GM04503 (cell line): ENCODE data around the gene PTPRN2.
"Not testable (repeated sequence)": the region's sequence is repeated elsewhere in the genome, so short reads cannot be mapped to it uniquely, and the experiment has no call there.

Source experiments
- DNase-seq: peaks from one replicate; pipeline ENCODE4 v3.0.0-alpha.2; 2012; ENCODE audit warnings: low read depth

PTPRN2 gene

GRCh38 chr7:157945401-157945800 lies 642.2 kb downstream of the PTPRN2 start:
- DNase-seq, result no peak

DNA sequence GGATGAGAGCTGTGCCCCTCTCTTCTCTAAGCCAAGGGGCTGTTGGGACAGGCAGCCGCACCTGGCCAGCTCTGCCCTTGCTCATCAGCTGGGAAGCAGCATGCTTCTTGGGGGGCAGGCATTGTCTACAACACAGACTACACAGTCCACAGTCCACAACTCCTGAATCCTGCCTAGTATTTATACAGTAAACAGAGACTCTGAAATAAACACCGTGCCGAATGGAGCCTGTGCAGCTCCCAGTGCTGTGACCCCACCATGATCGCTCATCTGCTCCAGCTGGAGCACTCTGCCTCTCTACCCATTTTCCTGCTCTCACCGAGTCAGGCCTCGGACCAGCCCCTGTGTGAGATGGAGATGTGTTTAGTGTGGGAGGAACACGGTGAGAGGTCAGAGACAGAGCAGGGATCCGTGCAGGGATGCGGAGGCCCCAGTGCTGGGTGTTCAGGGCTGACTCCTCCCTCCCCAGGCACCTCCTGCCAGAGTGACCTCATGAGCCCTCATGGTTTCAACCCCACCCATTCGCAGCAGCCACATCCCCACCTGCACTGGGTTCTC lies 642.8 kb downstream of the PTPRN2 start:
- no peak for DNase-seq

DNA sequence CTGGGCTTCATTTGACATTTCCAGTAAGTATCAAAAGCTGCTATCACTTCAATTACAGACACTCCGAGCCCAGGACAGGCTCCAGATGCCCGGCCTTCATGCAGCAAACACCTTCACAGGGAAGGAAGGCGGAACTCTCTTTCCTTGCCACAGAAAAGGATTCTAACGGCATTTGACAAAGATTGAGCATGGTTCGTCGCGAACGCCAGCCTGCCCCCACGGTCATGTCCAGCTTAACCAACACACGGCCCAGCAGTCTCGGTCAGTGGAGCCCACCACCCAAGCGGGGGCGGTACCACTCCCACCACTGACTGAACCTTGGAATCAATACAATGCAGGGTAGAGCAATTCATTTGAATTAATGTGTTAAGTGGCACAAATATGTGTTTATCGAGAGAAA lies 643.6 kb downstream of the PTPRN2 start:
- no peak for DNase-seq

DNA sequence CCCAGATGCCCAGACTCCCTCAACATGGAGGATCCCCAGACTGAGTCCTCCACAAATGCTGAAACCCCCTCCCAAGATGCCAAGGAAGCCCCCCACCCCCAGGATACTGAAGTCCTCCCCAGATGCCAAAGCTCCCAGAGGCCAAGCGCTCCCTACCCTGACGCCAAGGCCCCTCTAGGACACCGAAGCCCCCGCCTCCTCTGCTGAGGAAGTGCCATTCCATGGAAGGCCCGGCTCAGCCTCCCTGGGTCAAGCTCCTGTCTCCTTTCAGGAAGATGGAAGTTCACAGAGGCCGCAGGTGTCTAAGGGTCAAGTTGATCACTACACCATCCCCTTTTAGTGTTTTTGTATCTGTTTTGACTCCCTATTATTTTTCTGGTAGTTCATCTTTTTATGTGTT lies 644.1 kb downstream of the PTPRN2 start:
- no peak for DNase-seq

- DNase-seq, result no peak
These were observed 646.4 kb downstream of the PTPRN2 start for GRCh38 chr7:157941210-157941609.

DNA sequence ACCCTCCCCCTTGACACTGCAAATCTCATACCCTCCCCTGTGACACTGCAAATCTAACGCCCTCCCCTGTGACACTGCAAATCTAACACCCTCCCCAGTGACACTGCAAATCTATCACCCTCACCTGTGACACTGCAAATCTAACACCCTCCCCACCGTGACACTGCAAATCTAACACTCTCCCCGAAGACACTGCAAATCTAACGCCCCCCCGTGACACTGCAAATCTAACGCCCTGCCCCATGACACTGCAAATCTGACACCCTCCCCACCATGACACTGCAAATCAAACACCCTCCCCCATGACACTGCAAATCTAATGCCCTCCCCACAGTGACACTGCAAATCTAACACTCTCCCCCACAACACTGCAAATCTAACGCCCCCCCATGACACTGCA lies 647.1 kb downstream of the PTPRN2 start:
- no peak for DNase-seq

DNA sequence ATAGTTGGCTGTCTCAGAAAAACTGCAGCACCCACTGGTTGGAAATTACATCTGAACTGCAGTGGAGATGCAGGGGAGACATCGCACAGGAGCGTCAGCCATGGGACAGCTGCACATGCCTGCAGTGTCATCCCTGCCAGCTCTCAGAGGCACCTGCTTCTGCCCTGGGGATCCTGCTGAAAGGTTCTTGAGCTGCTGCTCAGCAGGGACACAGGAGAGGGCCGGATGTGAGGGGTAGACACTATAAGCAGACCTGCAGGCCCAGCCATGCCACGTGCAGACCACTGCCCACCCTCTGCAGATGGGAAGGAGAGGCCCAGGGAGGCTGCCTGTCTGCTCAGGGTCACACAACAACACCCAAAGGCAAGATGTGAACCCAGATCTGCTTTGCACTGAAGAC lies 649.4 kb downstream of the PTPRN2 start:
- DNase-seq, result no peak

- DNase-seq, result no peak
These were observed 650.2 kb downstream of the PTPRN2 start for GRCh38 chr7:157937406-157937805.

GRCh38 chr7:157936976-157937375 lies 650.6 kb downstream of the PTPRN2 start:
- DNase-seq, result no peak

DNA sequence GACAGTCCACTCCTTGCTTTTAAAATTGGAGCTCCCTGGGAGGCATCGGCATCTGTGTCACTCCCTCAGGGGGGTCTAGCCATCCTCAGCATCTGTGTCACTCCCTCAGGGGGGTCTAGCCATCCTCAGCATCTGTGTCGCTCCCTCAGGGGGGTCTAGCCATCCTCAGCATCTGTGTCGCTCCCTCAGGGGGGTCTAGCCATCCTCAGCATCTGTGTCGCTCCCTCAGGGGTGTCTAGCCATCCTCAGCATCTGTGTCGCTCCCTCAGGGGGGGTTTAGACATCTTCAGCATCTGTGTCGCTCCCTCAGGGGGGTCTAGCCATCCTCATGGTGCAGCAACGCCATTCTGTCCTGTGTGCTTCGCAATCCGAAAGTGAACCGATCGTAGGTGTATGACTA lies 651.9 kb downstream of the PTPRN2 start:
- not testable (repeated sequence) for DNase-seq

GRCh38 chr7:157933219-157934155 lies 654.1 kb downstream of the PTPRN2 start:
- DNase-seq, result not testable (repeated sequence)

GRCh38 chr7:157932498-157933218 lies 655.0 kb downstream of the PTPRN2 start:
- no peak for DNase-seq

DNA sequence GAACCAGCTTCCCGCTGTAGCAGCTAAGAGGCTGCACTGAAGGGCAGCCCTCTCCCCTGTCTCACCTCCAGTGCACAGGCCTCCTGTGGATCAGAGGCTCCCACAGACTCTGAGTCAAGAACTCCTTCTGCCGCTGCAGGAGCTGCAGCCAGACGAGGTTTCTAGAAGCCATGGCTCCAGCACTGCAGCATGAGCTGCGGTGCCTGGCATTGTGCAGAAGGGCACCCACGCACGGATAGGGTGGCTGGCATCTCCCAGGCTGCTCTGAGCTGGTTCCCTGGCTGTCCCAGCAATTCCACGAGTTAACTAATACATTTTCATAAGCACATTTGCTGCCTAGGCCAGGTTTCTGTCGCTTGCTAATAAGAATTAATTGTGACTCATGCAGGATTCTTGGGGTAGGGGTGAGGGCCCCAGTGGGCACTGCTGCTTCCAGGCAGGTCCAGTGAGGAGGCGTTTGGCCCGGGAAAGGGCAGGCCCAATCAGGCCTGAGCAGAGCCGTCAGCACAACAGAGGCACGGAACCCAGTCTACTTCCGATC lies 656.6 kb downstream of the PTPRN2 start:
- DNase-seq, result no peak

- DNase-seq, result no peak
These were observed 657.2 kb downstream of the PTPRN2 start for GRCh38 chr7:157930441-157930840.

GRCh38 chr7:157929671-157930070 lies 658.0 kb downstream of the PTPRN2 start:
- no peak for DNase-seq

- DNase-seq, result no peak
These were observed 658.7 kb downstream of the PTPRN2 start for GRCh38 chr7:157928808-157929425.

DNA sequence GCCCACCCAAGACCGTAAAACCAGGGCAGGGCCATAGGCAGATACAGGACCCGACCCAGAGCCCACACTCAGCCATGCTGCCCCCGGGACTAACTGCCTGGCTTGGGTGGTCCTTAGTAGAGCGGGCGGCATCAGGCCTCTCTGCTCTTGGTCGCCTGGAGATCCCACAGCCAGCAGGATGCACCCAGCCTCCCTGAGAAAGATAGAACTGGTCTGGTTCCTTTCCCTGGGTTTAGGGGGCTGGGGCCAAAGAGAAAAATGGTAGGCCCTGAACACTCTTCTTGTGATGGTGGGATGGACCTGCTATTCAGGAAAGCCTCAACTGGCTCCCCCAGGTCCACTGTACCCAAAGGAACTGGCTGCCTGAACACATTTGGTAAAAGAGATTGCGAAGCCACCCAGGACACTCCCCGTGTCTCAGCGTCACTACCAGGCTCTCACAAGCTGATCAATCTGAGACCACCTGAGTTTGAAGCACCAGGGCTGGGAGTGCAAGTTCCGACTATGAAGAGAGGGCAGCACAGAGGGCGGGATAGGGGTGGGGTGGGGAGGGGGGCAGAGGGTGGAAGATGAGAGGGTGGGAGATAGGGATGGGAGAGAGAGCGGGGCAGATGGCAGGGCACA lies 659.3 kb downstream of the PTPRN2 start:
- DNase-seq, result no peak

DNA sequence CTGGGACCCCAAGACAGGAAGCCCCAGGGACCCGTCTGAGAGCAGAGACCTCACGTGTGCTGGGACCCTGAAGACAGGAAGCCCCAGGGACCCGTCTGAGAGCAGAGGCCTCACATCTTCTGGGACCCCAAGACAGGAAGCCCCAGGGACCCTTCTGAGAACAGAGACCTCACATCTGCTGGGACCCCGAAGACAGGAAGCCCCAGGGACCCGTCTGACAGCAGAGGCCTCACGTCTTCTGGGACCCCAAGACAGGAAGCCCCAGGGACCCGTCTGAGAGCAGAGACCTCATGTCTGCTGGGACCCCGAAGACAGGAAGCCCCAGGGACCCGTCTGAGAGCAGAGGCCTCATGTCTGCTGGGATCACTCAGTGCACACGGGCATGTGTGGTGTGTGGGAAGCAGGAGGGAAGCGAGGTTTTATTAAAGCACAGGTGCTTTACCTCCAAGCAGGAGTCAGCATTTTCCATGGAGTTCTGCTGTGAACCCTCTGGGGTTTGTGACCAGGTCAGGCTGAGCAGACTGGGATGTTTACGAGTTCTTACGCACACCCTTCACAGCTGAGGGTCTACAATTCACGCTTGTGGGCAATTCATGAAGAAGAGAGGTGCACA lies 660.2 kb downstream of the PTPRN2 start:
- DNase-seq, result no peak

DNA sequence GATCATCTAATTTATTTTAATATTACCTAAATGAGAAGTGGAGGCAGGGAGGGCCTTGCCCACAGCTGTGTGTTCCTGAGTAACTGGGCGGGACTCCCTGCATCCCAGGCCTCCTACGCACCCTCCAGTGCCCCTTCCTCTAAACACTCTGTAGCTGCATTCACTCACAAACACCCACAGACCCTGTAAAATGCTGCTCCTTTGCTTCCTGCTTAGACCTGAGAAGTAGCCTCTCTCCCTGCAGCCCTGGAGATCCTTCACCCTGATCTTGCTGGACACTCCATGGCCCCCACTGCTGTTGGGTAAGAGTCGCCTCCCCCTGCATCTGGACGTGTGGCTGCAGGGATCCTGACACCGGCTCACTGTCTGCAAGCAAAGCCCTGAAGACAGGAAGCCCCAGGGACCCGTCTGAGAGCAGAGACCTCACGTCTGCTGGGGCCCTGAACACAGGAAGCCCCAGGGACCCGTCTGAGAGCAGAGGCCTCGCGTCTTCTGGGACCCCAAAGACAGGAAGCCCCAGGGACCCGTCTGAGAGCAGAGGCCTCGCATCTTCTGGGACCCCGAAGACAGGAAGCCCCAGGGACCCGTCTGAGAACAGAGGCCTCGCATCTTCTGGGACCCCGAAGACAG lies 661.0 kb downstream of the PTPRN2 start:
- no peak for DNase-seq

DNA sequence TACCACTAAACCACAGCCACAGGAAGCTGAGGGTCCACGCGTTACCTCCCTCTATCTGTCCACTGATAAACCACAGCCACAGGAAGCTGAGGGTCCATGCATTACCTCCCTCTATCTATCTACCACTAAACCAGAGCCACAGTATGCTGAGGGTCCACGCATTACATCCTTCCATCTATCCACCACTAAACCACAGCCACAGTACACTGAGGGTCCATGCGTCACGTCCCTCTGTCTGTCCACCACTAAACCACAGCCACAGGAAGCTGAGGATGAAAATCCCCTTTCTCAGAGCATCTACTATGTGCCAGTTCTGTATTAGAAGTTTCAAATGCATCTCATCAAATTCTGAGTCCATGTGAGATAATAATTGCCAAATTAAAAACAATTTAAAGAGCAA lies 661.5 kb downstream of the PTPRN2 start:
- DNase-seq, result no peak

DNA sequence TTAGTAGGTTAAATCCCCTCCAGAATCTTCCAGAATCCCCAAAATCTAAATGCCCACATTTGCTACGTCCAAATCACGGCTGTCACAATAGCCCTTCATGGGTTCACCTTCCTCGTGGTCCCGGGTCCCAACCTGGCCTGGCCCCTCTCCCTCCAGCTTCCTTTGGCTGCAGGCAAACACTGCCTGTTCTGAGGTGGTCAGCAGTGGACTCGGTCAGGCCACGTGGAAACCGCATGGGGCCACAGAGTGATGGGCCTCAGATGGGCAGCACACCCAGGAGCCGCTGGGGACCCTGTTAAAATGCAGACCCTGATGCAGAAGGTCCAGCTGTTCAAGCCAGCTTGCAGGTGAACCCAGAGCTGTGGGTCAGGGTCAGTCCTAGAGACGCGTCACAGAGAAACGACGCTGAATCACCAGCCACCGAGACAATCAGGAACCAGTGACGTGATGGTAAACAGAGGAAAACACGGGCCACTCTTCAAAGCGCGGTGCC lies 662.2 kb downstream of the PTPRN2 start:
- no peak for DNase-seq
